GM18499 (cell line): ENCODE results near the gene CAPN15.
"Not testable (repeated sequence)": the region's sequence is repeated elsewhere in the genome, so short reads cannot be mapped to it uniquely, and the experiment has no call there.

Experiments
- ATAC-seq: cut with Tn5 transposase; IDR thresholded peaks from one replicate; pipeline ENCODE4 v1.9.1; 2021; ENCODE audit warnings: moderate number of reproducible peaks; ENCODE audit not compliant: insufficient read depth, unreplicated experiment

Gene CAPN15

DNA sequence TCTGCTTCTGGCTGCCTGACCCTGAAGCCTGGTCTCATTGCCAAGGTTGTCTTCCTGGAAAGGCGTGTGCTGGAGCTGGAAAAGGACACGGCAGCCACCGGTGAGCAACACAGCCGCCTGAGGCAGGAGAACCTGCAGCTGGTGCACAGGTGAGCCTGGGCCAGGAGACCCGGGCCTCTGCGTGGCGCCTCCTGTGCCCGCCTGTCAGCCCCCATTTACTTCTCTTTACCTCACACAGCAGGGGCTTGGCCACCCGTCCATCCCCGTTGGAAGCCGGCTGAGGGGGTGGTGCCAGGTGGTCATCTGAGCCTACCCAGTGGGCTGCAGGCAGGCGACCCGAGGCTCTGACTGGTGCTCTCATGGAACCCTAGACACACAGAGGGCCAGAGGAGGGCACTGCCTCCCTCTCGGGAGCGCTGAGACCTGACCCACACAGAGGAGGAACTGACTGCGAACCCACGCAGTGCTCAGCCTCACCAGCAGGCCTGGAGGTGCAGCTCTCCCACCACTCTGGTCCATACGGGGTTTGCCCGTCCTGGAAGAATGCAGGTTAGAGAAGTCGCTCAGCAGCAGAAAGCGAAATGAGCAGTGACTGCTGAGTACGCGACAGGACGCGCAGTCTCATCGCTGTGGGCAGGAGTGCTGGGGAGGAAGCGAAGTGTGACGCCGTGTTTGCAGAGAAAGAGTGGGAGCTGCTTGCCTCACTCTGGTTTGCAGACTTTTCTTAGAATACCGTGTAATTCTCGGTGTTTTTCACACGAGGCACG, 21.9 kb upstream of the CAPN15 start:
- ATAC-seq, result no peak

DNA sequence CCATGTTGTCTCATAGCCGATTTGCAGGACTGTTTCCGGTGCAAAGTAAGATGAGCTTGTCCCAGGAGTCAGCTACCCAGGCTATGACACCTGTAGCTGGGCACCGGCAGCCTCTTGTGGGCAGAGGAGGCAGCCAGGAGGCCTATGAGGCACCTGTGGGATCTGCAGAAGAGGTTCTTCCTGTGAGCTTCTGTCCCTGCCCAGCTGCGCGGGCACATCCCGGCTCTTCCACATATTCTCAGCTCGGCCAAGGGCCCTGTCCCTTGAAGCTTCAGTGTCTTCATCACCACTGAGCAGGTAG, 21.3 kb upstream of the CAPN15 start:
- no peak for ATAC-seq

DNA sequence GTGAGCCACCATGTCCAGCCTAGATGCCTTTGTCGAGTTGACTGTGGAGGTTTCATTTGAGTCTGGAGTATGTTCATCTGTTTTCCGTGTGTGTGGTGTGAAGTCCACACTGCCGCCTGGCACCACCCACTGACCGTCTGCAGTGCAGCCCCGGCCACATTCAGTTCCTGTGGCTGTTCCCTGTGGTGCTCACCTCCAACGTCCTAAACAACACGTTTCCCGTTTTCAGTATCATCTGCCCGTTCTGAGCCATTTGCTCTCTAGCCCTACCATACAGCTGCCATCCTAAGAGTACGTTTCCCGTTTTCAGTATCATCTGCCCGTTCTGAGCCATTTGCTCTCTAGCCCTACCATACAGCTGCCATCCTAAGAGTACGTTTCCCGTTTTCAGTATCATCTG, 20.0 kb upstream of the CAPN15 start:
- not testable (repeated sequence) for ATAC-seq

DNA sequence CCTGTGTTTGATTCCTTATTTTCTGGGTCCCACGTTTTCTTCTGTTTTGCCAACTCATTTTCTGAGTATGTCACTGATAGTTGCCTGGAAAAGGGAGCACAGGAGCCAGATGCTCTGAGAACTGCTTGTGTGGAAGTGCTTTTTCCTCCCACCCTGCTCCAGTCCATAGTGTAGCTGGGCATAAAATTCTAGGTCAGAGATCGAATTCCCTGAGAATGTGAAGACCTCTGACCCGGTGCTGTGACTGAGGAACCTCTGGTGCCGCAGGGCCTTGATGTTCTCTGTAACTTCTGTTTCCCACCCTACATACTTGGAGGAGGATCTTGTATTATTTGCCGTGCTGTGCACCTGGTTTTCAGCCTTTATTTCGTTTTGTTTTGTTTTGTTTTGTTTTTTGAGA, 19.5 kb upstream of the CAPN15 start:
- ATAC-seq, result no peak

DNA sequence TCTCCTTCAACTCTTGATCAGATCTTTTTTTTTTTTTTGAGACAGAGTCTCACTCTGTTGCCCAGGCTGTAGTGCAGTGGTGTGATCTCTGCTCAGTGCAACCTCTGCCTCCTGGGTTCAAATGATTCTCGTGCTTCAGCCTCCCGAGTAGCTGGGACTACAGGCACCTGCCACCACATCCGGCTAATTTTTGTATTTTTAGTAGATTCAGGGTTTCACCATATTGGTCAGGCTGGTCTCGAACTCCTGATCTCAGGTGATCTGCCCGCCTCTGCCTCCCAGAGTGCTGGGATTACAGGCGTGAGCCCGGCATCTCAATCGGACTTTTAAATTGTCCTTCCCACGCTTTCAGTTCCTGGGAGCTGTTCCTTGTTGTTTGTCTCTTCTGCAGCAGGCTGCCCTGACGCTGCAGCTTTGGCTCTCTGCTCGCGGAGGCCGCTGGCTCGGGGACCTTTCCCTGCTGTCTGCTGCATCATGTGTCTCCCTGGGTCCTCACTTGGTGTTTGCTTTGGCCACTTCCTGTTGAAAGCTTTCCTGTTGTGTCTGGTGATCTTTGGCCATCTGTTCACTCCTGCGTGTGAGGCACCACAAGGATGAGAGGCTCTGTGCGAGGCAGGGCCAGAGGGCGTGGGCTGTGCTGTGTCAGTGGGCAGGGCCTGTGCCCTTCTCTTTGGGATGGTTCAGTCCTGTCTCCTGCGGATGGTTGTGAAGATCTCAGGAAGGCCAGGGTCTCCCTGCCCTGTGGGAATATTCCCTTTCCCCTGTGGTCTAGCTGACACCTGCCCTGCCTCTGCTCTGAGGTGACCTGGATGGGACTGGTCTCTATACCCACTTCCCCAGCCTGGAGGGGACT, 18.4 kb upstream of the CAPN15 start:
- no peak for ATAC-seq

DNA sequence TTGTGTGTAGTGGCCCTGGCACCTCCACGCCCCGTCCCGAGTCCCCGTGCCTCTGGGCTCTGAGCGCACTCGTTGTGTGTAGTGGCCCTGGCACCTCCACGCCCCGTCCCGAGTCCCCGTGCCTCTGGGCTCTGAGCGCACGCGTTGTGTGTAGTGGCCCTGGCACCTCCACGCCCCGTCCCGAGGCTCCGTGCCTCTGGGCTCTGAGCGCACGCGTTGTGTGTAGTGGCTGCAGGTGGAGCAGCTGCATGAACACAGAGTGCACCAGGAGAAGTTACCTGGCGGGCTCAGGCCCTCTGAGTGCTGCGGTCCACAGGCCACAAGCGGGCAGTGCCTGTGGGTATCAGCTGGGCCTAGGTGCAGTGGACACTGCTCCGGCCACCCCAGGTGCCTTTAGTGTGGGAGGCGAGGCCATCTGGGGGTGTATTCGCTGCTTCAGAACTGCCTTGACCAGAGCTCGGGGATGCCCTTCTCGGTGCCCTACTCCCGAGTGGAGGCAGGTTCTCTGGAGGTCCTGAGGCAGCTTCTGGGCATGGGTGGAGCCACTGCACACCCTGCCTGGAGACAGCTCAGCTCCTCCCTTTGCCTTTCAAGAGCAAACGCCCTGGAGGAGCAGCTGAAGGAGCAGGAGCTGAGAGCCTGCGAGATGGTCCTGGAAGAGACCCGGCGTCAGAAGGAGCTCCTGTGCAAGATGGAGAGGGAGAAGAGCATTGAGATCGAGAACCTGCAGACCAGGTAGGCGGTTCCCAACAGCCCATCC, 17.3 kb upstream of the CAPN15 start:
- no peak for ATAC-seq

DNA sequence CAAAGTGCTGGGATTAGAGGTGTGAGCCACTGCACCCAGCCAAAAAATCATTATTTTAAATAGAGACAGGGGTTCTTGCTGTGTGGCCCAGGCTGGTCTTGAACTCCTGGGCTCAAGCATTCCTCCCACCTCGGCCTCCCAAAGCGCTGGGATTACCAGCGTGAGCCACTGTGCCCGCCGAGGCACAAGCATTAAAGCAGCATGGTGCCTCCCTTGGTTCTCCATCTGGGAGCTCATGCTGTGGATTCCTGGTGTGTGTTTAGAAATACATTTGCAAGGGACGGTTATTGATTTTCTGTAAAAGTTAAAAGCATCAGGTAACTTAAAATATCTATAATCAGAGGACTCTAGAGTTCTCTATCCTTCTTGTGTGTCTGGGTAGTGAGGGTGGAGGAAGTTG, 14.7 kb upstream of the CAPN15 start:
- ATAC-seq, result no peak

DNA sequence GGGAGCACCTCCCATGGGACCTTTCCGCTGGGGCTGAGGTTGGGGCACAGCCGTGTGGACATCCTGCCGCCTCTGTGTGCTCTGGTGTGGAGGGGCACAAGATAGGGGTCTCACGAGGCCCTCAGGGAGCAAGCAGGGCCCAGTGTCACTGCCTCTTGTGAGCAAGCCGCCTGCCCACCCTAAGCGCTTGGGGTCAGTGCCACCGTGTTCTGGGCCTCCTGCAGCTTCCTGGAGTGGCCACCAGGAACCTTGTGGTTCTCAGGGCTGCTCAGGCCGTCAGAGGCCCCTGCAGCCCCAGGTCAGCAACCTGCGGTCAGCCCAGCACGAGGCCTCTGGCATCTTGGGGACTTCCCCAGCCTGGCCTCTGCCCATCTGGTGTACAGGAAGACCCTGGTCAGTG, 13.6 kb upstream of the CAPN15 start:
- no peak for ATAC-seq

DNA sequence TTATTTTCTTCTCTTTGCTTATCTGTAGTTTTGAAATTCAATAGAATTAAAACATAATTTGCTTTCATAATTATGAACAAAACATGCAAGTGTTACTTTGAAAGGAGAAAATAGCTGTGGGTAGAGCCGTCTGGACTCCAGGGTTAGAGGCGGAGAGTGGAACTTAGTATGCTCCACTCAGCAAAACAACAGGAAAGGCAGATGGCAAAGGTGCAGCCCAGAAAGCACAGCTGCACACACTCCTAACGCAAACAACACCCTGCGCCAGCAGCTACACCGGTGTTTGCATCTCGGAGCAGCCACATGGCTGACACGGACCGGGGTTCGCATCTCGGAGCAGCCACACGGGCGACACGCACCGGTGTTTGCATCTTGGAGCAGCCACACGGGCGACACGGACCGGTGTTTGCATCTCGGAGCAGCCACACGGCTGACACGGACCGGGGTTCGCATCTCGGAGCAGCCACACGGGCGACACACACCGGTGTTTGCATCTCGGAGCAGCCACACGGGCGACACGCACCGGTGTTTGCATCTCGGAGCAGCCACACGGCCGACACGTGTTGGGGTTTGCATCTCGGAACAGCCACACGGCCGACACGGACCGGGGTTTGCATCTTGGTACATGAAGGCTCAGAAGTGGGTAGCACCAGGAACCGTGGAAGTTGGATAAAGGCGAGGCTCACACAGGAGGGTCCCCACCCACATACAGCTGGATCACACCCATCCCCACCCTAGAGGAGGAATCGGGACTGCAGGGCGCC, 12.2 kb upstream of the CAPN15 start:
- no peak for ATAC-seq

DNA sequence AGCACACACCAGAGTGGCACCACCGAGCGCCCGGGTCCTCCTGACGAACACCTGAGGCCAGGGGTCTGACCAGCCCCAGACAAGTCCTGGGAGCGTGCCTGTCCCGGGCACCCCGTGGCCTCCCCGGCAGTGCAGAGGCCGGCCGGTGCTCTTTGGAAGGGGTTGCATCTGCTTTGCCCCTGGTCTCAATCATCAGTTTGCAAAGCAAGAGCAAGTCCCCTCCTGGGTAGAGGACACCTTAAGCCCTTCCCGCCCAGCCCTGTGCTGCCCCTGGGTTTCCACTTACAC, 11.6 kb upstream of the CAPN15 start:
- no peak for ATAC-seq

DNA sequence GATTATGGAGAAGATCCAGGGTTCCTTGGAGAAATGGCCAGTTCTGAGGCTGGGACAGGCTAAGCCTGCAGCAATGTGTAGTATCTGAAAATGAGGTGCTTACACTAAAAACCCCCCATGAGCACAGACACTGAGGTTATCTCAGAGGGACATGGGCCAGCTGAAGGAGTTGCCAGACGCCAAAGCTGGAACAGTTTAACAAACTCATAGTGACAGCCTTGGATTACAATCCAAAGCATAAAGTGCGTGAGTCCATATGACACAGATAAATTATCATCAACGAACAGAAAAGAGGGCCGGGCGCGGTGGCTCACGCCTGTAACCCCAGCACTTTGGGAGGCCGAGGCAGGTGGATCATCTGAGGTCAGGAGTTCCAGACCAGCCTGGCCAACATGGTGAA, 11.2 kb upstream of the CAPN15 start:
- no peak for ATAC-seq

DNA sequence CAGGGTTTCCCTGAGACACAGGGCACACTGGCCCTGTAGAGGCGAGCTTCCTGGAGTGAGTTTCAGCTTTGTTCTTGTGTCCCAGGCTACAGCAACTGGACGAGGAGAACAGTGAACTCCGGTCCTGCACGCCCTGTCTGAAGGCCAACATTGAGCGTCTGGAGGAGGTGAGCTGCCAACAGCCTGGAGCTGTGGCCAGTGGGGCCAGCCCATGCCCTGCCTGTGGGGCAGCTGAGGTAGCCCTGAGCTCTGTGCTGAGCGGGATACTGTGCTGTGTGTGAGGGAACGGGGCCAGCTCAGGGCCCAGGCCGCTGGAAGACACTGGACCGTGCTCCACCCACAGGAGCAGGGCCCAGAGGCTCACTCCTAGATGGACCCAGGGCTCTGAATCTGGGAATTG, 8.7 kb upstream of the CAPN15 start:
- ATAC-seq, result no peak

DNA sequence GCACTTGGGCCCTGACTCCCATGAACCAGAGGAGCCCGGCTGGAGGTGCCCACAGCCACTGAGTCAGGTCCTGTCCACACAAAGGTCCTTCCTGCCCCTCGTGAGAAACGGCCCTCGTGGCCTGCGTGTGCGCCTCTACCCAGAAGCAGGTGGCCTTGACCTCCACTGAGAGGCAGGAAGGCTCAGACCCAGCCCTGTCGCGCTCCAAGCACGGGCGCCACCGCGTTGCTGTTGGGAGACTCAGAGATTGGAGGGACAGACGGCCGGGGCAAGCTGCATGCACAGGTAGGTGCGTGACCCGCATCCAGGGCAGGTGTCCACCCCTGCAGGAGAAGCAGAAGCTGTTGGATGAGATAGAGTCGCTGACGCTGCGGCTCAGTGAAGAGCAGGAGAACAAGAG, 8.1 kb upstream of the CAPN15 start:
- ATAC-seq, result no peak

DNA sequence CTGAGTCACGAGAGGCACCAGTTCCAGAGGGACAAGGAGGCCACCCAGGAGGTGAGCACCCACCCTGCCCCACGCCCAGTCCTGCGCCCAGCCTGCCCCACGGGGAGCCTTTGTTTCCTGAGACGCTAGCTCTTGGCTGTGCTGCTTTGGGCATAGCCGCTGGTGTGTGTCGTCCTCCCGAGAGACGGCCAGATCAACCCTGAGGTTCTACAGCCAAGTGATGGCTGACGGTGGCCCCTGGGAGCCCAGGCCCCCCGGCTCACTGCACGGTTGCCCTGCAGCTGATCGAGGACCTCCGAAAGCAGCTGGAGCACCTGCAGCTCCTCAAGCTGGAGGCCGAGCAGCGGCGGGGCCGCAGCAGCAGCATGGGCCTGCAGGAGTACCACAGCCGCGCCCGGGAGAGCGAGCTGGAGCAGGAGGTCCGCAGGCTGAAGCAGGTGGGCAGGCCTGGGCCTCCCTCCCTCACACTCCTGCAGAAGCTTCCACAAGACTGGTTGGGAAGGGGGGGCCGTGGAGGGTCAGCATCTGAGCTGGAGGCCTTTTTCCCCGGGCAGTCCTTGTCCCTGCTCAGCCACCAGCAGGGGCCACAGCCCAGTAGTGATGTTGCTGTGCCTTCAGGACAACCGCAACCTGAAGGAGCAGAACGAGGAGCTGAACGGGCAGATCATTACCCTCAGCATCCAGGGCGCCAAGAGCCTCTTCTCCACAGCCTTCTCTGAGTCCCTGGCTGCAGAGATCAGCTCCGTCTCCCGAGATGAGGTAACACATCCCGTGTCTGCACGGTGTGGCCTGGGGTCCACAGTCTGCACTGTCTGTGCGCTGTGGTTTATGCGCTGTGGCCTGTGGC, 7.4 kb upstream of the CAPN15 start:
- ATAC-seq, result no peak

DNA sequence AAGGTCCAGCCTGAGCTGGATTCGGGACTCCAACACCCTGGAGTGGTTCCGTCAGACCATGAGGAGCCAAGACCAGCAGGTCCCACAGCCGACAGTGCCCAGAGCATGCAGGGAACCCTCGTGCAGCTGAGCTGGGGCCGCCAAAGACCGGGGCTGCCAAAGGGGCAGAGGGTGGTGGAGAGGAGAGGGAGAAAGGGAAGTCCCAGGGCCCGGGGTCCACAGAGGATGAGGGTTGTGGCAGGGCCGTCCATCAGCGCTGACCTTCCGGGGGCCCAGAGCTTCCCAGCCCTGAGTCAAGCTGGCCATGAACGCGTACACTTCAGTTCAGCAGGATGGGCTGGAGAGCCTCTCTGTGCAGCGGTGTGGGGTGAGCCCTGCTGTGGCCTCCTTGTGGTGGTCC, 6.7 kb upstream of the CAPN15 start:
- no peak for ATAC-seq

DNA sequence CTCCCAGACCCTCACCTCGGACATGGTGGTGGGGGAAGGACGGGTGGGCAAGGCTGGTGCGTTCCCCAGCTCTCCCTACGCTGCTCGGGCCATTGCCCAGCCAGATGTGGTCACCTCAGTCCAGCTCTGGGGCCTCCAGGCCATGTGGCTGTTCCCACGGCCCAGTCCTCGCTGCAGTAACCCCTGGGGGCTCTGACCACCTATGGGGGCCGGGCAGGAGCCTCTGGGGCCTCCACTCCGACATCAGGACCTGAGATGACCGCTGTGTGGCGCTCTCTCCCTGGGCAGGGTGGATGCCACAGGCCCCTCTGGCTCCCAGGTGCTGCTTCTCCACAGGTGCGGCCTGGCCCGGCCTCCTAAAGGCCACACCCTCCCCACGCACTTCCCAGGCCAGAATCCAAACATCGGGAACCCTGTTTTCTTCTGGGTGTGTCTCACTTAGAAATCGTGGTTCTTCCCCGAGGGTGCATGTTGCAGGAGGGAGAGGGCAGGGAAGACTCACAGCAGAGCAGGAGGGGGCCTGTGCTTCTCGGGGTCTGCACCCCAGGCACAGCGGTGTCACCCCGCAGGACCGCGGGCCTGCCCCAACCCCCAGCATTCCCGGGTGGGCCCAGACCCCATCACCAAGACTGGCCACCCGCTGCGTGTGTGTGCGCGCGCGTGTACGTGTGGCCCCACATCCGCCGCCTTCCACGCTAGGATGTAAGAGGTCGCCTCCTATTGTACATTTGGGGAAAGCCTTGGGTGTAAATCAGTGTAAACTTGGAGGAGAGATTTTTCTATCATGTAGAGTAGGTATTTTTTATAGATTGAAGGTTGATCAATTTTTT, 5.9 kb upstream of the CAPN15 start:
- no peak for ATAC-seq

DNA sequence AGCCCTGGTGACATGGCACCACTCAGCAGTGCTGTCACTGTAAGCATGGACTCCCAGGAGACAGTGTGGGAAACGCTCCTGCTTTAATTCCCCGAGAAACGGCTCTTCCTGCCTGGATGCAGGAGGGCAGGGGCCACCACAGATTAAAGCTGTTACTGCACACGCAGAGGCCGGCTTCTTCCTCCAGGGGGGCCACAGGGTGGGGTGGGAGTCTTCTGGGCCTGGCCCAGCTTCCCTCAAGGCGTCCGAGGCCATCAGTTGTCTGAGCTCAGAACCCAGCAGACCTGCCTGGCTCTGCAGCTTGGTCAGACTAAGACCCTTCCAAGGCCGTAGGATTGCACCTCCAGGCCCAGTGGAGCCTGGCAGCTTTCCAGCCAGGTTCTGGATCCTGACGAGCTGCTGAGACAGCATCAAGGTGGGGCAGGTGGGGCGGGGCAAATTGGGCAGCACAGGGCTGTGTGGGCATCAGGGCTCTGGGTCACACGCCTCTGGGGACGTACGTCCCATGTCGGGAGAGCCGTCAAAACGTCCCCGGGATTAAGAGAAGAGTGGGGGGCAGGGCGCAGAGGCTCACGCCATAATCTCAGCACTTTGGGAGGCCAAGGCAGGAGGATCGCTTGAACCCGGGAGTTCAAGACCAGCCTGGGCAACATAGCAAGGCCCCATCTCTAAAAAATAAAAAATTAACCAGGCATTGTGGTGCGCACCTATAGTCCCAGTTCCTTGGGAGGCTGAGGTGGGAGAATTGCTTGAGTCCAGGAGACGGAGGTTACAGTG, 5.0 kb upstream of the CAPN15 start:
- ATAC-seq, result no peak

DNA sequence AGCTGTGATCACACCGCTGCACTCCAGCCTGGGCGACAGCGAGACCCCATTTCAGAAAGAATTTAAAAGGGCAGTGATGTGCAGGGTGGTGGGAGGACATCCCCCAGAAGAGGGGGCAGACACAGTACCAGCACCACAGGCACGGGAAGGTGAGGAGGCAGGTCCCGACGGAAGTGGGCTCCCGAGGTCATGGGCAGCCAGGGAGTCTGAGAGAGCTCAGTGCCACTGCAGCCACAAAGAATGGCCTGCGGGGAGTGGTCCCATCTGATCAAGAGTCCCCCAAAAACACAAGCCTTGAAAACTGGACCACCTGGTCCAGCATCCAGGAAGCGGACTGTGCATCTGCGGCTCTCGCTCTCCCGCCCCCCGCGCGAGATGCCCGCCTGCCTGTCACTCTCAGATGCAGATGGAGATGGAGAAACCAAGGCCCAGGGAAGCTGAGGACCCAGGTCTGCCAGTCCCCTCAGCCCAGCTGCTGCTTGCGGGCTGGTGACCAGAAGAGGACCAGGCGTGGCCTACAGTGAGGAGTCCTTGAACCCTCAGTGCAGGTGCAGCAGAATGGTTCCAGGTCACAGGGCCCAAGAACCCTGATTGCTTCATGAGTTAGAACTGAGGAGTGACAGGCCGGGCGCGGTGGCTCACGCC, 4.3 kb upstream of the CAPN15 start:
- no peak for ATAC-seq
